HT-29 (cell line): ENCODE measurements around the gene NKX6-2. TPM values are rescaled to one million over a fixed set of nuclear protein-coding genes. Genes with fewer than 3 reads are reported as not detected.

Experiments
- DNase-seq: peaks from one replicate; pipeline ENCODE4 v3.0.0-alpha.2; 2015; ENCODE audit warnings: low spot score
- total RNA-seq: library from RNA; depleted of rRNA; stranded (reverse); fragments of >200 nt; shearing (Covaris generic); gene quantifications from 2 replicates; pipeline ENCODE4 v1.2.3, GENCODE V29; 2014

Gene NKX6-2
- total RNA-seq, 1 experiment from 2014 or later: not detected

- no peak for DNase-seq
Observed at GRCh38 chr10:132813001-132813401, 27.1 kb upstream of the NKX6-2 start.

GRCh38 chr10:132812520-132812919 lies 26.6 kb upstream of the NKX6-2 start:
- DNase-seq: no peak

GRCh38 chr10:132811891-132812481 lies 26.0 kb upstream of the NKX6-2 start:
- no peak for DNase-seq

DNA sequence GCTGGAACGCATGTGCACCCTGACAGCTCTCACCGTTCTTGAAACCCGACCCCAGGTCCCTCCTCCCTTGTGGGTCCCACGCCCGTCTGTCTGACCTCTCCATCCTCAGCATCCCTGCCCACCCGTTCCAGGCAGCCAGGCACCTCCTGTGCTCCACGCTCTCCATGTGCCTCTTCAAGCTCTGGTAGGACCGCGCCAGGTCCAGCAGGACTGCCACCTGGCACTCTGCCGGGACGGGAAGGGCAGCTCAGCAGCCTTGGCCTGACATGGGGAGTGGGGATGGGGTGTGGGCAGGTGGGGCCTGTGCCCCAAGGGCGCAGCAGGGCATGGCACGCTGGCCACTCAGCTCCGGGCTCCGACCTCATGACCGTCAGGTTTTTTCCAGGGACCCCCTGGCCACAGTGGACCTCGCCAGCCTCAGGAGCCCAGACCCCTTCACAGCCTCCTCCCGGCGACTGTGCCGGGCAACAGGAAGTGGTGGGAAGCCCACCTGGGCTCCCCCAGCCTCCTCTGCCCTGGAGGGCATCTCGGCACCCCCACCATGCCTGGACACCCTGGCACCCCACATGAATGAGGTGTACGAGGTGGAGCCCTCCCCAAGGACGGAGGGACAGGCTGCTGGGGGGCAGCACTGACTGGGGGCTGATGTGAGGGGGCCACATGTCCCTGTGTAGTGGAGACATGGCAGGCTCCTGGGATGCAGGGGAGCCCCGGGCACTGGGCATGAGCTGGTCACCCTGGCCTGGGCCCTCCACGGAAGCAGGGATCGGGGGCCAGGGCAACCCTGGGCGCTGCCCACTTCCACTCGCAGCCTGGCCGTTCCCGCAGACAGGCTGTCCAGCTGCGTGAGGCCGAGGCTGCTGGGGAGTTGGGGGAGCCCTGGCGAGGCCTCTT lies 25.1 kb upstream of the NKX6-2 start:
- no peak for DNase-seq

DNA sequence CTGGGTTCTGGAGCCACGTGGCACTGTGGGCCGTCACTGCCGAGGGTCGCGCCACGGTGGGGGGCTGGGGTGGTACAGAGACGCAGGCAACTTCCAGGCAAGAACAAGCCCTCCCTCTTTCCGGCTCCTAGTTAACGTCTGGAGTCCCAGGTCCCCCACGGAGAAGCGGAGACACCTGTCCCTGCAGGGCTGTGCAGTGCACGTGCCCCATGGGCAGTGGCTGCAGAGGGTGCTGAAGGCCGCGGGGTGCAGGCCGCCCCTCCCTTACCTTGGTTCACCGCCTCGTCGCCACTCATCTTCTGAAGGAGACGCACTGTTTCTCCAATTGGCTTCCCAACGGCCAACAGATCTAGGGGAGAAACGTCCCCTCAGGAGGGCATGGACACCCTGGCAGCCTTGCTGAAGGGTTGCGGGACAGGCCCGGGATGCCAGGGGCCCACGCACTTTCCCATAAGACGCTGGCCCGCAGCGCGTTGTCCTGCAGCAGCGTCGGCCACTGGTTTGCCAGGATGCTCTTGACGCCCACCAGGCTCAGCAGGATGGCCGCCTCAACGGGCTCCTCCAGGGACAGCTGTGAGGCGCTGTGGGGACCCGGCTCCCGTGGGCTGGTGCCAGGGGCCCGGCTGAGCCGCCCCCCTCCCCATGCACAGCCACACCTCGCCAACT lies 24.3 kb upstream of the NKX6-2 start:
- no peak for DNase-seq

GRCh38 chr10:132809232-132810140 lies 23.5 kb upstream of the NKX6-2 start:
- no peak for DNase-seq

DNA sequence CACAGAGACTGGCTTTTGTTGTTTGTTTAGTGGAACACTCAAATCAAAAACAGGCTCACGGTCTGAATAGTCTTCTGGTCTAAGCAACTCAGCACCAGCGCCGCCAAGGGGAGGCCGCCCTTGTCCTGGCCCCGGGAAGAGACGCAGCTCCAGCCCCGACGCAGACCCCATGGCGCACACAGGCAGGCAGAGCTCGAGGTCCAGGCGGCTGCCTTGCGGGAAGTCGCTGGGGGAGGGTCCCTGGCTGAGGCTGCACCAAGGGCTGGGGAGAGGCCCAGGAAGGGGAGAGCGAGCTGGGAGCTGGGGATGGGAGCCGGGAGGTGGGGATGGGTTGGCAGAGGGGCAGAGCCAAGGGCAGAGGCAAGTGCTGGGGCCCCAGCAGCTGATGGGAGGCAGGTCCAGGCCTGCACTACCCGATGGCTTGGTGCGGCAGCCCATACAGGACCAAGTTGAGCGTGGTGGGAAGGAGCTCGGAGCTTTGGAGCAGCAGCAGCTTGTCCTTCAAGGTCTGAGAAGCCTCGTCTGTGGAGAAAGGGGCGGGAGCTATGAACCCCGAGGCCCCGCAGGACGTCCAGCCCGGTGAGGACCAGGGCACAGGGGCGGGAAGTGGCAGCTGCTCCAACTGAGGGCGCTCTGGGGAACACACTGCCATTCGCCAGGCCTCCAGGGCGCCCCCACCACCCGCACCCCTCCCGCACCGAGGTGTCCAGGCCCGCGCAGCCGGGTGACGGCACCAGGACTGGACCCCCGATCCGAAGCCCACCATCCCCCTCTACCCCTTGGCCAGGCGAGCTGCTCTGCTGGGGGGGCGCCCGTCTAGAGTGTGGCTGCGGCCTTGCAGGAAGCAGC lies 22.7 kb upstream of the NKX6-2 start:
- DNase-seq: no peak

- DNase-seq: no peak
Observed at GRCh38 chr10:132807621-132808049, 21.7 kb upstream of the NKX6-2 start.

GRCh38 chr10:132806561-132807003 lies 20.6 kb upstream of the NKX6-2 start:
- no peak for DNase-seq

- DNase-seq: no peak
Observed at GRCh38 chr10:132806110-132806509, 20.2 kb upstream of the NKX6-2 start.

- no peak for DNase-seq
Observed at GRCh38 chr10:132805599-132805998, 19.7 kb upstream of the NKX6-2 start.

DNA sequence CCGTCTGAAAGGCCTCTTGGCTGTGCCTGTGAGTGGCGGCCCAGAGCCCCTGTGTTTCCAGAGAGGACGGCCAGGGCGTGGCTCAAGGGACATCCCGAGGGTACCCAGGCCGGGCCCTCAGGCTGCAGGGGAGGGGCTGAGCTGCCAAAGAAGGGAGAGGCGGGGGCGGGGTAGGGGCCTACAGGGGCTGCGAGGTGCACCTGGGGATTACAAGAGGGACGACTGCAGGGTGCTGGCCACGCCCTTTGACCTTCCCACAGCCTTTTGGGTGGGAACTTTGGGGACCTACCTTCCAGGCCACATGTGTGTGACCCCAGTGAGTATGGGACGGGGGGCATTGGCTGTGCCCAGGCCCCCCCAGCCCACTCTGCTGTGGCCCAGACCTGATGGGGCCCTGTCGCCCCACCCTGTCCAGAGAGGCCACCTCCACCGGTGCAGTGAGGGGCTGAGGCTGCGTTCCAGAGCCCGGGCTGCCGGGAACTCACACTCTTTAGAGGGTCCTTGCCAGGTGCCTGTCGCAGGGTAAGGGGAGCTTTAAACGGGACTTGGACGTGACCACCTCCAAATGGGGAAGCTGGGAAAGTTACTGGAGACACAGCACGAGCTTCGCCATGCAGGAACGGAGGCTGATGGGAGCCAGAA lies 19.0 kb upstream of the NKX6-2 start:
- DNase-seq: no peak

DNA sequence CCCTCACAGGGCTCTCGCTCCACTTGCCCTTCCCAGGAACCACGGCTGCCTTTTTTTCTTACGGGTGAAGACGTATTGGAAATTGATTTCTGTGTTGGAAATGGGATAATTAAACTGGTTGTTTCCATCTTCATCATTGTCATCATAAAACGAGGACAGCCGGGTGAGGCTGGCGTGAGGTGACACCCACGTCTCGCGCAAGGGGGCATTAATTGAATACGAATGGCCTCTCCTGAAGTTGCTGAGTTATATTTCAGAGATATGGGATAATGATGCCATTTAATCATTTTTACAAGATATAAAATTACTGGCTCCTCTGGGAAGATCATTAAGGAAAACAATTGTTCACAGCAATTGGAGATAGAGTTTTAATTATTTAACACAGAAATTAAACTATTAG lies 18.3 kb upstream of the NKX6-2 start:
- DNase-seq: no peak

GRCh38 chr10:132803416-132804210 lies 17.7 kb upstream of the NKX6-2 start:
- DNase-seq: no peak

GRCh38 chr10:132802694-132803320 lies 16.9 kb upstream of the NKX6-2 start:
- peak; percentile 14 for DNase-seq

GRCh38 chr10:132802048-132802447 lies 16.1 kb upstream of the NKX6-2 start:
- DNase-seq: no peak

GRCh38 chr10:132799865-132800264 lies 13.9 kb upstream of the NKX6-2 start:
- no peak for DNase-seq

DNA sequence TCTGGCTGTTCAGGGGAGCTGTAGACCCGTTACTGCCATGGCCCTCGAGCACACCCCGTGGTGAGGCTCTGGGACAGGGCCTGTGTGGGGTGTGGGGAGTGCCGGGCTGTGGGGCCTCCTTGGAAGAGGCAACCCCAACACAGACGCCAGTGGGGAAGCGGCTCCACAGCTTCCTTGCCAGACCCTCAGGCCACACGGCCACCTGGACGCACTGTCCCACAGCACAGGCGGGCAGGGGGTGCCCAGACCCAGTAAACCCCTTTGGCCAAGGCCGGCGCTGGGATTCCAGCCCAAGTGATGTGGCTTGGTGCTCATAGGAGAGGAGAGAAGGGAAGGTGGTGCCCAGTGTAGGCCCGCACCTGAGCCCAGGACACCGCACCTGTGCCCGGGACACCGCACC lies 12.9 kb upstream of the NKX6-2 start:
- DNase-seq: no peak

DNA sequence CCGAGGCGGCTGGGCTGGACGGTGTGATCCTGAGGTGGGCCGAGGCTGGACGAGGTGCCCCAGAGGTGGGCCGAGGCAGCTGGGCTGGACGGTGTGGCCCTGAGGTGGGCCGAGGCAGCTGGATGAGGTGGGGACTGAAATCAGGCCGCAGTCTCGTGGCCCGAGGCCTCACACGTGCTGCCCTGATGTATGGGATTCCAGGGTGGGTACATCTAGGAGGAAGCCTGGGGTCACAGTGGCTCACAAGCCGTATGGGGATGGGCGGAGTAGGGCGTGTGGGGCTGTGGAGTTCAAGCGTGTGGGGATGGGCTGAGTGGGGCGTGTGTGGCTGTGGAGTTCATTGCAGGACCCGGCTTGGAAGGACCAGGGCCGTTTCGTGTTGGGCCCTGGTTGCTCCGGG lies 12.5 kb upstream of the NKX6-2 start:
- DNase-seq: no peak
